IMR-90 (cell line): ENCODE data around the gene PILRA. TPM values are rescaled to one million over a fixed set of nuclear protein-coding genes. Genes with fewer than 3 reads are reported as not detected.

Experiments used
- ATAC-seq: fragments of 200-7000 bp; cut with Tn5 transposase; 2 replicates; pipeline ENCODE4 v1.9.1; 2020; ENCODE audit warnings: low read depth, mild to moderate bottlenecking, moderate library complexity
- BruUV-seq: library from RNA; stranded (reverse); fragments of 400-500 nt; replicated peaks from 2 replicates; lab custom pipeline; 2021; lab: Mats Ljungman, UMichigan
- CTCF ChIA-PET: fragments of 300-600 bp; formaldehyde crosslinking; extraction: SDS; loops from one replicate; lab custom pipeline; 2021; ENCODE audit warnings: antibody characterized with exemption; lab: Yijun Ruan, JAX
- POLR2A ChIA-PET: fragments of 300-600 bp; sonication (Branson Sonifier 250); formaldehyde crosslinking; loops from one replicate; lab custom pipeline; 2022; ENCODE audit warnings: antibody characterized with exemption; ENCODE audit not compliant: unreplicated experiment; lab: Charles Lee
- DNase-seq: peaks from one replicate; pipeline ENCODE4 v3.0.0; 2013
- H2AFZ ChIP-seq: replicated peaks from 2 replicates; pipeline ENCODE3; 2013; ENCODE audit warnings: low read length, mild to moderate bottlenecking; ENCODE audit not compliant: poor library complexity
- H2AK5ac ChIP-seq: 2 replicates; pipeline ENCODE4 v1.6.1; 2013; ENCODE audit warnings: low read depth, low read length, inconsistent platforms
- H2AK9ac ChIP-seq: replicated peaks from 2 replicates; pipeline ENCODE3; 2013; ENCODE audit warnings: mild to moderate bottlenecking, low read depth, low read length, moderate library complexity; ENCODE audit not compliant: poor library complexity
- H2BK120ac ChIP-seq: 2 replicates; pipeline ENCODE4 v1.6.1; 2013; ENCODE audit warnings: low read depth, low read length, inconsistent platforms
- H2BK15ac ChIP-seq: 3 replicates; pipeline ENCODE4 v1.6.1; 2013; ENCODE audit warnings: low read depth, low read length, inconsistent platforms
- H2BK20ac ChIP-seq: 2 replicates; pipeline ENCODE4 v1.6.1; 2013; ENCODE audit warnings: low read depth, mild to moderate bottlenecking, inconsistent platforms, low read length, moderate library complexity
- H2BK5ac ChIP-seq: 2 replicates; pipeline ENCODE4 v1.6.1; 2013; ENCODE audit warnings: mild to moderate bottlenecking, low read depth, low read length, inconsistent platforms; ENCODE audit not compliant: poor library complexity, severe bottlenecking
- H3K14ac ChIP-seq: replicated peaks from 2 replicates; pipeline ENCODE4 v1.6.1; 2013; ENCODE audit warnings: low read depth, low read length, inconsistent platforms
- H3K18ac ChIP-seq: 2 replicates; pipeline ENCODE4 v1.6.1; 2013; ENCODE audit warnings: low read depth, low read length, control low read depth
- H3K23ac ChIP-seq: 2 replicates; pipeline ENCODE4 v1.6.1; 2013; ENCODE audit warnings: low read depth, low read length, inconsistent platforms
- H3K27ac ChIP-seq: 2 replicates; pipeline ENCODE4 v1.5.1; 2013; ENCODE audit warnings: mild to moderate bottlenecking, control low read depth, low read length; ENCODE audit not compliant: insufficient read depth
- H3K27me3 ChIP-seq: 2 replicates; pipeline ENCODE4 v1.6.1; 2013; ENCODE audit warnings: low read length; ENCODE audit not compliant: control insufficient read depth, insufficient read depth
- H3K36me3 ChIP-seq: 2 replicates; pipeline ENCODE4 v1.6.1; 2013; ENCODE audit warnings: low read length, mixed read lengths; ENCODE audit not compliant: control insufficient read depth, insufficient read depth
- H3K4ac ChIP-seq: 2 replicates; pipeline ENCODE4 v1.6.1; 2013; ENCODE audit warnings: low read depth, low read length, inconsistent platforms
- H3K4me1 ChIP-seq: 2 replicates; pipeline ENCODE4 v1.6.1; 2013; ENCODE audit warnings: low read length, mixed read lengths; ENCODE audit not compliant: control insufficient read depth, insufficient read depth
- H3K4me2 ChIP-seq: 2 replicates; pipeline ENCODE4 v1.6.1; 2013; ENCODE audit warnings: low read depth, mild to moderate bottlenecking, control low read depth, low read length, moderate library complexity
- H3K4me3 ChIP-seq: 2 replicates; pipeline ENCODE4 v1.5.1; 2013; ENCODE audit warnings: low read depth, mild to moderate bottlenecking, control low read depth, low read length, moderate library complexity; ENCODE audit not compliant: insufficient read depth
- H3K56ac ChIP-seq: 2 replicates; pipeline ENCODE4 v1.6.1; 2013; ENCODE audit warnings: low read length, inconsistent platforms; ENCODE audit not compliant: insufficient read depth; ENCODE audit errors: extremely low read depth
- H3K79me1 ChIP-seq, 2 experiments: 2 replicates each; pipeline ENCODE4 v1.6.1; 2013; ENCODE audit warnings: low read length in 2 of 2, inconsistent platforms in 1 of 2, low read depth in 1 of 2
- H3K9ac ChIP-seq: 2 replicates; pipeline ENCODE4 v1.6.1; 2013; ENCODE audit warnings: low read depth, low read length, control low read depth
- H3K9me1 ChIP-seq: 2 replicates; pipeline ENCODE4 v1.6.1; 2013; ENCODE audit warnings: low read length, inconsistent platforms; ENCODE audit not compliant: insufficient read depth
- H3K9me3 ChIP-seq: 2 replicates; pipeline ENCODE4 v1.6.1; 2013; ENCODE audit warnings: low read length; ENCODE audit not compliant: control insufficient read depth, insufficient read depth
- H4K20me1 ChIP-seq: 2 replicates; pipeline ENCODE4 v1.6.1; 2013; ENCODE audit warnings: low read length, inconsistent platforms; ENCODE audit not compliant: insufficient read depth
- H4K5ac ChIP-seq: 2 replicates; pipeline ENCODE4 v1.6.1; 2013; ENCODE audit warnings: mild to moderate bottlenecking, low read depth, low read length, control low read depth
- H4K8ac ChIP-seq, 2 experiments: 2 replicates each; pipeline ENCODE4 v1.6.1; 2013; ENCODE audit warnings: low read depth in 2 of 2, low read length in 2 of 2, control low read depth in 1 of 2, inconsistent platforms in 1 of 2
- H4K91ac ChIP-seq: 2 replicates; pipeline ENCODE4 v1.6.1; 2013; ENCODE audit warnings: low read depth, low read length, inconsistent platforms; ENCODE audit not compliant: insufficient read depth
- MAZ ChIP-seq: IDR thresholded peaks from 2 replicates; pipeline ENCODE4 v1.6.1; 2012; ENCODE audit warnings: low read depth, mild to moderate bottlenecking, low read length, improper control_type of control experiment, moderate library complexity, borderline replicate concordance
- NFE2L2 ChIP-seq: fragments of 150-350 bp; IDR thresholded peaks from 2 replicates; pipeline ENCODE4 v1.6.1; 2016; ENCODE audit warnings: low read depth, mild to moderate bottlenecking, low read length
- WGBS, 2 experiments: methylation state at CpG; one replicate each; pipeline versions ENCODE4 v1.1.5 to v1.1.7; 2013; ENCODE audit warnings: missing lambda C conversion rate in 2 of 2; ENCODE audit not compliant: insufficient read length in 1 of 2; ENCODE audit errors: extremely low coverage in 2 of 2; 5-methylcytosine and 5-hydroxymethylcytosine counted together
- dilution Hi-C: fragments of 300-500 bp; cut with HindIII; formaldehyde crosslinking; loops from one replicate; pipeline ENCODE4 v1.14.3; 2018; ENCODE audit warnings: low sequenced_read_pairs; ENCODE audit not compliant: unreplicated experiment
- in situ Hi-C: fragments of 300-500 bp; cut with MboI; formaldehyde crosslinking; loops from 3 replicates; pipeline ENCODE4 v1.14.3; 2019; ENCODE audit warnings: low sequenced_read_pairs, inconsistent platforms, mixed read lengths
- intact Hi-C: fragments of 100-400 bp; cut with micrococcal nuclease; formaldehyde crosslinking; loops from 2 replicates; pipeline ENCODE4 v1.10.0; 2022
- polyA plus RNA-seq, 3 experiments: library from polyadenylated mRNA; depleted of rRNA; stranded (reverse); fragments of >200 nt; gene quantifications; 2 replicates each; pipeline ENCODE4 v1.2.3, GENCODE V29; 2012; ENCODE audit warnings: low replicate concordance in 1 of 3
- total RNA-seq: library from RNA; depleted of rRNA; stranded (reverse); fragments of >200 nt; gene quantifications from 2 replicates; pipeline ENCODE4 v1.2.3, GENCODE V29; 2012
- TF ChIP-seq, protein P1 (sequence below): fragments of 150-350 bp; IDR thresholded peaks from 2 replicates; pipeline ENCODE4 v1.6.1; 2017; ENCODE audit warnings: mild to moderate bottlenecking, antibody characterized with exemption, low read length, low read depth

PILRA gene
- total and polyA plus RNA-seq, 2 of the 4 experiments (the other 2 are of a cell fraction), result 0.56 TPM; not detected in 1

DNA sequence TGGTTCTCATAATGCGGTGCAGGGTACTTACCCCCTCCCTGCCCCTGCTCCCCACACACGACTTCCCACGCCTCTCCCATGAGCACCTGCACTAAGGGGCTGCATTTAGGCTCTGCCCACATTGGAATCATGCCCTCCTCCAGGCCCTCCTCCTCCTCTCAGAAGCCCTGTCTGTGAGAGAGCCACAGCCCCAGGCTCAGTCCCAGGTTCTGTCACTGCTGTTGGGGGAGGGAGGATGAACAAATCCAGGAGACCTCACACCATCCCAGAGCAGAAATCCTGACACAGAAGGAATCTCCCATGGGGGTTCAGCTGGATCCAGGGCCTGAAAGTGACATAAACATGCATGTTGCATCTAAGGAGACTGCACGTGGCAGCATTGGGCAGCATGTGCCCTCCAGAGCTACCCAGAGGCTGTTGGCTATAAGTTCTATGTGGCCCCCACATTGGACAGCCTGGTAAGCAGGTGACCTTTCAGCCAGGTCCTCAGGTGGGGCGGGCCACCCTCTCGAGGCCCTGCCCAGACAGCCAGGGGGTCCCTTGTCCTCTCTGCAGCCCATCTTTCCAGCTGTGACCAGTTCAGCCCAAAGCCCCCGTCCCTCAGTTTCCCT is 1.6 kb upstream of the PILRA start:
- ChIA-PET POLR2A (no interaction called here), CTCF (no interaction called here)
- in situ Hi-C loops, result no loop called here
- Histone ChIP-seq H4K20me1 (no peaks in the 10 kb centered on the region), H3K4me3 (no peak overlapping the region), H2AK9ac (peak overlapping the region; percentile 42), H3K9ac (0 out of 2 replicates have a peak overlapping the region, but pooled peaks have one; percentile 23), H3K18ac (no peak overlapping the region), H4K8ac (peak overlapping the region; percentile 62 to 74; a peak in 3 of 4 replicates), H3K4ac (peak overlapping the region; percentile 79; the same call in 1 of the 2 replicates), H2BK20ac (0 out of 2 replicates have a peak overlapping the region, but pooled peaks have one; percentile 48), H3K27me3 (no peaks in the 10 kb centered on the region), H3K27ac (no peak overlapping the region; the same call in 1 of the 2 replicates), H3K14ac (peak overlapping the region; percentile 89), H3K36me3 (peaks cover 2% of the 10 kb centered on the region; the same call in 1 of the 2 replicates), H3K56ac (no peak overlapping the region), H2BK15ac (0 out of 3 replicates have a peak overlapping the region, but pooled peaks have one; percentile 26), H2AK5ac (peak overlapping the region; percentile 51; the same call in 1 of the 2 replicates), H3K4me2 (no peak overlapping the region), H4K5ac (peak overlapping the region; percentile 95), H2AFZ (peak overlapping the region; percentile 43), H3K79me1 (no peaks in the 10 kb centered on the region), H3K23ac (no peak overlapping the region), H4K91ac (peak overlapping the region; percentile 43; the same call in 1 of the 2 replicates), H3K4me1 (peaks cover 8% of the 10 kb centered on the region), H3K9me1 (0 out of 2 replicates have a peak, but pooled peaks cover 6% of the 10 kb centered on the region), H2BK120ac (0 out of 2 replicates have a peak overlapping the region, but pooled peaks have one; percentile 3), H3K9me3 (no peaks in the 10 kb centered on the region), H2BK5ac (no peak overlapping the region)
- no peak for ATAC-seq
- no peak for TF ChIP-seq NFE2L2
- no peak for TF ChIP-seq MAZ
- TF ChIP-seq, protein P1, sequence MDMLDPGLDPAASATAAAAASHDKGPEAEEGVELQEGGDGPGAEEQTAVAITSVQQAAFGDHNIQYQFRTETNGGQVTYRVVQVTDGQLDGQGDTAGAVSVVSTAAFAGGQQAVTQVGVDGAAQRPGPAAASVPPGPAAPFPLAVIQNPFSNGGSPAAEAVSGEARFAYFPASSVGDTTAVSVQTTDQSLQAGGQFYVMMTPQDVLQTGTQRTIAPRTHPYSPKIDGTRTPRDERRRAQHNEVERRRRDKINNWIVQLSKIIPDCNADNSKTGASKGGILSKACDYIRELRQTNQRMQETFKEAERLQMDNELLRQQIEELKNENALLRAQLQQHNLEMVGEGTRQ, result no peak
- 71% methylated on average over 2 of the region's 7 CpGs; no CpG with 5 or more reads in 1 of the 2 experiments for WGBS, 2 experiments
- dilution Hi-C loops, result no loop called here
- intact Hi-C loops, result no loop called here
- BruUV-seq, result no TSS peak
- no peak for DNase-seq
